ENCODE measurements around the gene TRPT1.

The TRPT1 gene

DNA sequence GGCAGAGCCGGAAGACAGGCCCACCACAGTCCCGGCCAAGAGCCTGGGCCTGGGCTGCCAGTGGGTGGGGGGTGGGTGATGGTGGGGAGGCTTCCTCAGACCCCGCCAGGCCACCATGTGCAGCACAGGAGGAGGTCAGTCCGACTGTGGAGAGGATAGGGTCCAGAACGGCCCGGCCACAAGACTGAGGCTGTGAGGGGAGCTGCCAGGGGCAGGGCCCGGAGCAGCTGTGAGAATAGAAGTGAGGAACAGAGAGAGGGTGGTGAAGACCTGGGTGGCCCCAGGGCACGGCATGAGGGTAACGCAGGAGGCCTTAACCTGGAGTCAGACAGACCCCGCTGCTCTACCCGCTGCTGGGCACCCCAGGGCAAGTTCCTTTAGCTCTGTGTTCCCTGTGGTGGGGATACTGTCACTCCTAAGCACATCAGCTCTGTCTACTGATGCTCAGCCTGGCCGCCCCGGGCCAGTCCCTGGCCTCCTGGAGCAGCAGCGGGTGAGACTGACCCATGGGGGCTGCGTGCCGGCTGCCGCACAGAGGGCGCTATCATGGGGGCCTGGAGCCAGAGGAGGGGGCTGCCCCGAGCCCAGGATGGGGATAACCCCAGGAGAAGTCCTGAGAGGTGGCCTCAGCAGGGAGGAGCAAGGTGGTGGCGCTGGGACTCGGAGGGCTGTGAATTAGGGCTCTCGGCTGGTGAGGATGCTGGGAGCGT is 17.7 kb downstream of the TRPT1 start (continued):
- TF ChIP-seq, protein P1, sequence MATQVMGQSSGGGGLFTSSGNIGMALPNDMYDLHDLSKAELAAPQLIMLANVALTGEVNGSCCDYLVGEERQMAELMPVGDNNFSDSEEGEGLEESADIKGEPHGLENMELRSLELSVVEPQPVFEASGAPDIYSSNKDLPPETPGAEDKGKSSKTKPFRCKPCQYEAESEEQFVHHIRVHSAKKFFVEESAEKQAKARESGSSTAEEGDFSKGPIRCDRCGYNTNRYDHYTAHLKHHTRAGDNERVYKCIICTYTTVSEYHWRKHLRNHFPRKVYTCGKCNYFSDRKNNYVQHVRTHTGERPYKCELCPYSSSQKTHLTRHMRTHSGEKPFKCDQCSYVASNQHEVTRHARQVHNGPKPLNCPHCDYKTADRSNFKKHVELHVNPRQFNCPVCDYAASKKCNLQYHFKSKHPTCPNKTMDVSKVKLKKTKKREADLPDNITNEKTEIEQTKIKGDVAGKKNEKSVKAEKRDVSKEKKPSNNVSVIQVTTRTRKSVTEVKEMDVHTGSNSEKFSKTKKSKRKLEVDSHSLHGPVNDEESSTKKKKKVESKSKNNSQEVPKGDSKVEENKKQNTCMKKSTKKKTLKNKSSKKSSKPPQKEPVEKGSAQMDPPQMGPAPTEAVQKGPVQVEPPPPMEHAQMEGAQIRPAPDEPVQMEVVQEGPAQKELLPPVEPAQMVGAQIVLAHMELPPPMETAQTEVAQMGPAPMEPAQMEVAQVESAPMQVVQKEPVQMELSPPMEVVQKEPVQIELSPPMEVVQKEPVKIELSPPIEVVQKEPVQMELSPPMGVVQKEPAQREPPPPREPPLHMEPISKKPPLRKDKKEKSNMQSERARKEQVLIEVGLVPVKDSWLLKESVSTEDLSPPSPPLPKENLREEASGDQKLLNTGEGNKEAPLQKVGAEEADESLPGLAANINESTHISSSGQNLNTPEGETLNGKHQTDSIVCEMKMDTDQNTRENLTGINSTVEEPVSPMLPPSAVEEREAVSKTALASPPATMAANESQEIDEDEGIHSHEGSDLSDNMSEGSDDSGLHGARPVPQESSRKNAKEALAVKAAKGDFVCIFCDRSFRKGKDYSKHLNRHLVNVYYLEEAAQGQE (tag by site-specific recombination; IDR thresholded peaks at IDR 0.05): no peak
- TF ChIP-seq, protein P2, sequence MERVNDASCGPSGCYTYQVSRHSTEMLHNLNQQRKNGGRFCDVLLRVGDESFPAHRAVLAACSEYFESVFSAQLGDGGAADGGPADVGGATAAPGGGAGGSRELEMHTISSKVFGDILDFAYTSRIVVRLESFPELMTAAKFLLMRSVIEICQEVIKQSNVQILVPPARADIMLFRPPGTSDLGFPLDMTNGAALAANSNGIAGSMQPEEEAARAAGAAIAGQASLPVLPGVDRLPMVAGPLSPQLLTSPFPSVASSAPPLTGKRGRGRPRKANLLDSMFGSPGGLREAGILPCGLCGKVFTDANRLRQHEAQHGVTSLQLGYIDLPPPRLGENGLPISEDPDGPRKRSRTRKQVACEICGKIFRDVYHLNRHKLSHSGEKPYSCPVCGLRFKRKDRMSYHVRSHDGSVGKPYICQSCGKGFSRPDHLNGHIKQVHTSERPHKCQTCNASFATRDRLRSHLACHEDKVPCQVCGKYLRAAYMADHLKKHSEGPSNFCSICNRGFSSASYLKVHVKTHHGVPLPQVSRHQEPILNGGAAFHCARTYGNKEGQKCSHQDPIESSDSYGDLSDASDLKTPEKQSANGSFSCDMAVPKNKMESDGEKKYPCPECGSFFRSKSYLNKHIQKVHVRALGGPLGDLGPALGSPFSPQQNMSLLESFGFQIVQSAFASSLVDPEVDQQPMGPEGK (tag by site-specific recombination; IDR thresholded peaks at IDR 0.05): no peak
- TF ChIP-seq ZNF214 (tag by site-specific recombination; IDR thresholded peaks at IDR 0.05; ENCODE audit: borderline replicate concordance): no peak
- no peak for TF ChIP-seq BCL11B (tag by site-specific recombination; IDR thresholded peaks at IDR 0.05; ENCODE audit: low read depth)

DNA sequence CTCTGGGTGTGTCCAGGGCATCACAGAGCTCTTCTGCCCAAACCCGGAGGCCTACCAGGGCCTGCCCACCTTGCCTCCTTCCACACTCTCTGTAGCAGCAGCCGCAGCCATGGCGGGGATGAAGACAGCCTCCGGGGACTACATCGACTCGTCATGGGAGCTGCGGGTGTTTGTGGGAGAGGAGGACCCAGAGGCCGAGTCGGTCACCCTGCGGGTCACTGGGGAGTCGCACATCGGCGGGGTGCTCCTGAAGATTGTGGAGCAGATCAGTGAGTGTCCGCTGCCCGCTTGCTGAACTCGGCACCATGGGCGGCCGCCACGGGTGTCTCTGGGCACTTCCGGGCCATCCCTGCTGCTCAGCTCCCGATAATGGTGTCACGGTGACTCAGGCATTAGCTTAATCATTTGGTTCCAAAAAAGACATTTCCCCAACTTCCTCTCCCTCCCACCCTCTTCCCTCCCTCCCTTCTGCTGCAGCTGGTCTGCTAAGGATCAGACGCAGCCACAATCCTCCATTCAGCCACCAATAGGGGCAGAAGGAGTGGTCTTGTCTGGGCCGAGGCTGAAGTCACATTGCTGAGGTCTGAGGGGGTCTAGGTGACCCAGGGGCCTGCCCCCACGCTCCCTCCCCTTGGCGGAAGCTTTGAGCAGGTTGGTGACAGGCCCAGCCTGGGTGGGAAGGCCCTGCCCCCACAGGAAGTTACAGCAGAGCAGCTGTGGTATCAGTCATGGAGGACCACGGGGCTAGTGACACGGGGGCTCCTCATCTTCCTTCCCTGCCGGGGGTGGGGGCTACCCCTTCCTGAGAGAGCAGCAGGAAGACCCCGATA is 18.5 kb downstream of the TRPT1 start:
- no peak overlapping the region for H3K4me3 ChIP-seq (ENCODE audit: low read depth, low read length)
- CTCF ChIA-PET: interaction anchor here (0.5 to 4.7 kb wide), 4 partner anchors 31 to 148 kb away, joined by 3 to 78 read pairs (median 11); partner anchors contain the start of gene CATSPERZ
- no peak overlapping the region for H3K27ac ChIP-seq (ENCODE audit: extremely low read depth, low read depth, low read length)
- TF ChIP-seq ZNF473 (tag by site-specific recombination; IDR thresholded peaks at IDR 0.05): no peak
- no peak for TF ChIP-seq ZSCAN16 (tag by site-specific recombination; IDR thresholded peaks at IDR 0.05)
- no peak for TF ChIP-seq ZNF341 (tag by site-specific recombination; IDR thresholded peaks at IDR 0.05; ENCODE audit: low read depth)
- no peak for TF ChIP-seq ZNF670 (tag by site-specific recombination; IDR thresholded peaks at IDR 0.05; ENCODE audit: low read depth)
- TF ChIP-seq, protein P3, sequence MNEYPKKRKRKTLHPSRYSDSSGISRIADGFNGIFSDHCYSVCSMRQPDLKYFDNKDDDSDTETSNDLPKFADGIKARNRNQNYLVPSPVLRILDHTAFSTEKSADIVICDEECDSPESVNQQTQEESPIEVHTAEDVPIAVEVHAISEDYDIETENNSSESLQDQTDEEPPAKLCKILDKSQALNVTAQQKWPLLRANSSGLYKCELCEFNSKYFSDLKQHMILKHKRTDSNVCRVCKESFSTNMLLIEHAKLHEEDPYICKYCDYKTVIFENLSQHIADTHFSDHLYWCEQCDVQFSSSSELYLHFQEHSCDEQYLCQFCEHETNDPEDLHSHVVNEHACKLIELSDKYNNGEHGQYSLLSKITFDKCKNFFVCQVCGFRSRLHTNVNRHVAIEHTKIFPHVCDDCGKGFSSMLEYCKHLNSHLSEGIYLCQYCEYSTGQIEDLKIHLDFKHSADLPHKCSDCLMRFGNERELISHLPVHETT (tag by site-specific recombination; IDR thresholded peaks at IDR 0.05): no peak
- 0 out of 2 replicates have a peak, but pooled peaks have one; percentile 10 for TF ChIP-seq SP2 (tag by site-specific recombination; IDR thresholded peaks at IDR 0.05)
- no peak for TF ChIP-seq ZNF169 (tag by site-specific recombination; IDR thresholded peaks at IDR 0.05)
- TF ChIP-seq, protein P4, sequence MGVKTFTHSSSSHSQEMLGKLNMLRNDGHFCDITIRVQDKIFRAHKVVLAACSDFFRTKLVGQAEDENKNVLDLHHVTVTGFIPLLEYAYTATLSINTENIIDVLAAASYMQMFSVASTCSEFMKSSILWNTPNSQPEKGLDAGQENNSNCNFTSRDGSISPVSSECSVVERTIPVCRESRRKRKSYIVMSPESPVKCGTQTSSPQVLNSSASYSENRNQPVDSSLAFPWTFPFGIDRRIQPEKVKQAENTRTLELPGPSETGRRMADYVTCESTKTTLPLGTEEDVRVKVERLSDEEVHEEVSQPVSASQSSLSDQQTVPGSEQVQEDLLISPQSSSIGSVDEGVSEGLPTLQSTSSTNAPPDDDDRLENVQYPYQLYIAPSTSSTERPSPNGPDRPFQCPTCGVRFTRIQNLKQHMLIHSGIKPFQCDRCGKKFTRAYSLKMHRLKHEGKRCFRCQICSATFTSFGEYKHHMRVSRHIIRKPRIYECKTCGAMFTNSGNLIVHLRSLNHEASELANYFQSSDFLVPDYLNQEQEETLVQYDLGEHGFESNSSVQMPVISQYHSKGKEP (tag by site-specific recombination; IDR thresholded peaks at IDR 0.05): no peak
- H3K36me3 ChIP-seq (ENCODE audit: control insufficient read depth in 2 of 2, insufficient read depth in 1 of 2, low read length in 2 of 2): peaks cover 0 to 47% of the 10 kb centered on the region in 2 experiments; a peak in 2 of 3 replicates
- POLR2A ChIA-PET: interaction anchor here (0.7 to 4.7 kb wide), 5 partner anchors 19 to 77 kb away, joined by 3 to 32 read pairs (median 5); partner anchors contain the start of genes BAD, FKBP2, NUDT22 and STIP1
- H3K9me3 ChIP-seq (ENCODE audit: control insufficient read depth, insufficient read depth, low read depth, low read length): no peaks in the 10 kb centered on the region
- 0 out of 2 replicates have a peak, but pooled peaks cover 8% of the 10 kb centered on the region for H3K4me1 ChIP-seq (ENCODE audit: control insufficient read depth, insufficient read depth, low read length)

Data from HEK293 (cell line).